ENCODE measurements around the gene VAMP2. TPM values are rescaled to one million over a fixed set of nuclear protein-coding genes. Genes with fewer than 3 reads are reported as not detected.

Gene VAMP2, protein sequence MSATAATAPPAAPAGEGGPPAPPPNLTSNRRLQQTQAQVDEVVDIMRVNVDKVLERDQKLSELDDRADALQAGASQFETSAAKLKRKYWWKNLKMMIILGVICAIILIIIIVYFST
- 4.0 and 4.1 TPM in 2 replicates for total RNA-seq

GRCh38 chr17:8162233-8162996 lies at the start of gene VAMP2:
Gene VAMP2 (minus strand): TSS chr17:8162948. CDS start chr17:8162879, 69 bp downstream.

DNA sequence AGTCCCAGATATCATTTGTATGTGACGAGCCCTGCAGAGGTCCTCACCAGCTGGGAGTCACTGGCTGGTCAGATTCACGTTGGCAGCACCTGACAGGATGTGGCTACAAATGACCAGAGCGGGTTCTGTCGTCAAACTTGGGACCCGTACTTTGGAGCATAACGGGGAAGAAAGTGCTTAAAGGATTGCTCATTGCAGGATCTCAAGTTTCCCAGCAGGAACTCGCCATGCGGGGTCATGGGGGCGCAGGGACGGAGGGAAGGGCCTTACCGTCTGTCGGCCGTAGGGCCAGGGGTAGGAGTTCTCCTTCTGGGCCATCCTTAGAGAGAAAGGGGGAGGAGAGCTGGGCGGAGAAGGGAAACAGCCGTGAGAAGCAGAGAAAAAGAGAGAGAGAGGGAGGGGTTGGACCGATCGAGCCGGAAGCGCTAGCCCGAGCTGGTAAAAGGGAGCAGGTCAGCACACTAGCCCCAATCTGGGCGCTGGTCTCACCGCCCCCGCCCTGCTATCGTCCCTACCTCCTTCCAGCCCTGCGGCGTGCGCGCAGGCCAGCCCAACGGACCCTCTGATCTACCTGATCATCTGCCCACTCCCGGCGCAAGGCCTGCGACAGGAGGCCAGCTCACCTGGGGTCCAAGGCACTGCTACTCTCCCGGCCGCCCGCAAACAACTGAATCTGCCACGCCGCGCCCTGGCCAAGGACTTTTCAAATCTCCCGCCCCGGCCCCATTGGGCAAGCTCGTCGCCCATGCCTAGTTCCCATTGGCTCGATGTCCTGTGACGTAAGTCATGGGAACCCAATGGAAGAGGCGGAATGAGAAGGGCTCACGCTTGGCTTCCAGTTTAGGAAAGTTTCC lies 47.4 kb upstream of the VAMP2 start, which contains the start of gene AURKB:
Gene AURKB (minus strand): TSS at position 669 of the 854 bp plus-strand sequence. CDS start 351 bp downstream, at position 318.

GRCh38 chr17:8189711-8190477 lies 27.1 kb upstream of the VAMP2 start, which contains the start of gene BORCS6:
Gene BORCS6 (minus strand): TSS chr17:8190180. CDS start chr17:8190140, 40 bp downstream.

DNA sequence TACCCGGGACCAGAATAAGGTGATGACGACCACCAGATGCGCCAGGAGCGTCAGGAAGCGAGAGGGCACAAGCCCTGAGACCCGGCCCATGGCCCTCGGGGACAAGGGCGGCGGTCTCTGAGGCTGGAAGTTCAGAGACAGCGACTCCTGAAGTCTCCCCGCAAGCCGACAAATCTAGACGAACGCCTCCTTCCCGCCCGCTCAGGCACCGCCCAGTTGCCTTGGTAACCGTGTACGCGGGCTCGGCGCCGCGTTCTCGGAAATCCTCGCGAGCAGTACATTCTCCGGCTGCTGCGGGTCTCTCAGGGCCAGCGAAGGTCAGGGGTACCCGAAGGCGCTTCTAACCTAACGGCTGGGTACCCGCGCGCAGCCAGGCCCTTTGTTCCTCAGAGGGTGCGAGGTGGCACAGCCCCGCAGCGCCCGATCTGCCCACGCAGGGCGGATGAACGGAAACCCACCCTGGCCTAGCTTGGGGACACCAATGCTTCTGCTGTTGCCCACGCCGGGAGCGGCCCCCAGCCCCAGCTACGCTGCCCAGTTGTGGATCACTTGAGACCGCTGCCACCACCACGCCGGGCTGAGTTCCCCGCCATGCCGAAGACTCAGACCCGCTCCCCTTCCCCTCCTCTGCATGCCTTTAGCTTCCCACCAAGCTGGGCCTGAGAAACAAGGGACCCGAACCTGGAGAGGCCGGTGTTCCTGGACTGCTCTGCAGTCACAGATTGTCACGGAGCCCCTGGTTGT lies 13.6 kb upstream of the VAMP2 start, which contains the start of gene TMEM107:
Gene TMEM107 (minus strand): TSS at position 184 of the 744 bp plus-strand sequence. CDS start 94 bp downstream, at position 90.

DNA sequence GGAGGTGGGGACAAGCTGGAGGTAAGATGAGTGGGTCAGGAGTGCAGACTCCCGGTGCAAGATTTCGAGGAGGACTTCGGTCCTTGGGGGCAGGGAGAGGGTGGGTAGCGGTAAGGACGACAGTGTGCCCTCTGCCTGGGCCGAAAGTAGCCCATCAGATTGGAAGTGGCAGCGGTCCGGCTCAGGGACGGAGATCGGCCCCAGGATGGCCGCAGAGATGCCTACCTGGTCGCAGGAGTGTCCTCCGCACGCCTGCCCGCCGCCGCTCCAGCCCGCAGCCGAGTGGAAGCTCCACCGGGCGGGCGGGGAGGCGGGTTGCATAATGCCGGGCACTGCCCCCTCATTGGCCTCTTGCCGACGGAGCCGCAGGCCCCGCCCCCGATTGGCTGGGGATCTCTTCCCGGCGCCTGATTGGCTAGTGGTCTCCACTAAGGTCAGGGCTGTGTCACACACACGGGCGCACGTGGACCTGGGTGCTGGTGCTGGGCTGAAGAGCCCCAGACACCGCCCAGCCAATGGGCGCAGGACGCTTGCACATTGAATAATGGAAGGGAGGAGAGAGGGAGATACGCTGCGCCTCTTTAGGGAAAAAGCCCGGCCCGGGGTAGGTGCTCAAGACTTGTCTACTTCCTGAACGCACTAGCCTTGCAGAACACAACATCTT lies 10.5 kb downstream of the VAMP2 start, which contains the start of gene PER1:
Gene PER1 (minus strand): TSS at position 293 of the 664 bp plus-strand sequence. CDS start 1,698 bp downstream, outside the sequence.

GRCh38 chr17:8123695-8124349 lies 38.9 kb downstream of the VAMP2 start, which contains the start of gene HES7:
Gene HES7 (minus strand): TSS chr17:8124106. CDS start chr17:8124084, 22 bp downstream.

DNA sequence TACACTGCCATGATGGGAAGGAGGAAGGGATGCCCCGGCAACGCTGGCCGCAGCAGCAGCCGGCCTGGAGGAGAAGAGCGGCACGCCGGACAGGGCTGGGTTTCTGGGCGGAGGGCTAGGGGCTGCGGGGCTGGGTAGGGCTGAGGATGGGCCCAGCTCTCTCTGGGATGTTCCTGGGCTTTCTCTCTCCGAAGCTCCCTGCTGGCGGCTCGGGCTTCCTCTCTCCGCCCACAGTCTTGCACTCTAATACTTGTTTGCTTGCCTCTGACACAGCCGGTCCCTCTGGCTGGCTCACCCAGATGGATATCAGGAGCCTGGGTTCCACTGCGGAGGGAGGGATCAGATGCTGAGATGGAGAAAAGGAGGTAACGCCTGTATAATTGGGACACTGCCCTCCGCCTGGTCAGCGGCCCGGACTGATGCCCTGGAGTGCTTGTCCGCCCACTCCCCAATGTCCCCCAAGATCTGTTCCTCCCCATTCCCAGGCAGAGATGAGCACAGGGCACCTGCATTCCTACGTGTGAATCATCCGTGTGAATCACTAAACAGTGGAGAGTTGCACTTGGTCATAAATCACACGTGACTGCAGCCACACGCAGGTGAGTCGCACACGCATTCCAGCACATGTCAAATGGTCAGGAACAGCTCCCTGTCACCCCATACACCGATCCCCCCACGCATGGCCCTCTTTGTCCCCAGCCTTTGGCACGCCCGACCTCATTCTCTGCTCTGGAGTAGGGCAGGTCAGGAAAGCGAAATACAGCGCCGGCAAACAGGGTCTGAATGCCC lies 44.6 kb downstream of the VAMP2 start, which contains the start of gene ALOXE3:
Gene ALOXE3 (minus strand): TSS at position 535 of the 789 bp plus-strand sequence. CDS start 524 bp downstream, at position 11.

Other genes starting within 250 kb of the VAMP2 start
- gene RNF227, start 246.7 kb downstream of the VAMP2 start, total RNA-seq = 1.1 and 9.3 TPM in 2 replicates
- gene KCNAB3, start 233.1 kb downstream of the VAMP2 start, total RNA-seq = 0.13 and 0.15 TPM in 2 replicates
- 62.7 and 76.0 TPM in 2 replicates for gene TRAPPC1, start 231.0 kb downstream of the VAMP2 start, total RNA-seq
- 24.2 and 27.6 TPM in 2 replicates for gene CNTROB, start 230.7 kb downstream of the VAMP2 start, total RNA-seq
- not detected in 2 replicates for gene GUCY2D, start 160.3 kb downstream of the VAMP2 start, total RNA-seq
- gene ALOX15B, start 123.9 kb downstream of the VAMP2 start, total RNA-seq = not detected in 2 replicates
- not detected in 2 replicates for gene ALOX12B, start 75.2 kb downstream of the VAMP2 start, total RNA-seq
- gene ALOXE3, start 44.4 kb downstream of the VAMP2 start, total RNA-seq = not detected in 2 replicates
- 0.13 and 6.6 TPM in 2 replicates for gene HES7, start 38.8 kb downstream of the VAMP2 start, total RNA-seq
- gene PER1, start 10.5 kb downstream of the VAMP2 start, total RNA-seq = 14.5 and 20.3 TPM in 2 replicates
- 19.5 and 19.8 TPM in 2 replicates for gene TMEM107, start 13.4 kb upstream of the VAMP2 start, total RNA-seq
- 9.8 and 12.1 TPM in 2 replicates for gene BORCS6, start 27.2 kb upstream of the VAMP2 start, total RNA-seq
- gene AURKB, start 47.6 kb upstream of the VAMP2 start, total RNA-seq = 71.2 and 82.5 TPM in 2 replicates
- gene CTC1, start 85.1 kb upstream of the VAMP2 start, total RNA-seq = 14.9 and 18.7 TPM in 2 replicates
- 47.8 and 49.5 TPM in 2 replicates for gene PFAS, start 86.3 kb upstream of the VAMP2 start, total RNA-seq
- 35.9 and 45.9 TPM in 2 replicates for gene RANGRF, start 125.7 kb upstream of the VAMP2 start, total RNA-seq
- 1.7 and 2.5 TPM in 2 replicates for gene SLC25A35, start 132.5 kb upstream of the VAMP2 start, total RNA-seq
- 39.4 and 210 TPM in 2 replicates for gene ARHGEF15, start 147.3 kb upstream of the VAMP2 start, total RNA-seq
- gene ODF4, start 176.9 kb upstream of the VAMP2 start, total RNA-seq = not detected in 2 replicates
- gene RPL26, start 220.2 kb upstream of the VAMP2 start, total RNA-seq = 3,525 and 3,955 TPM in 2 replicates
- not detected in 2 replicates for gene RNF222, start 234.9 kb upstream of the VAMP2 start, total RNA-seq